Mesenchymal stem cell (in vitro differentiated cells and primary cell): Measurements from ENCODE around the gene USP5.
A peak's percentile ranks its signal among the peaks of the same experiment; 100 is the strongest.

Source experiments
- DNase-seq: peaks from one replicate; pipeline ENCODE4 v3.0.0-alpha.2; 2013
- H2AFZ ChIP-seq: one replicate; pipeline ENCODE4 v1.6.1; 2013; ENCODE audit warnings: low read depth, mild to moderate bottlenecking, control low read depth, inconsistent platforms, low read length, moderate library complexity
- H2AK5ac ChIP-seq: 2 replicates; pipeline ENCODE4 v1.6.1; 2013; ENCODE audit warnings: low read length, moderate library complexity, mild to moderate bottlenecking, inconsistent platforms; ENCODE audit not compliant: severe bottlenecking
- H2BK120ac ChIP-seq: one replicate; pipeline ENCODE4 v1.6.1; 2013; ENCODE audit warnings: low read depth, mild to moderate bottlenecking, inconsistent platforms, low read length, moderate library complexity
- H2BK12ac ChIP-seq, 2 experiments: one replicate each; pipeline ENCODE4 v1.6.1; 2013; ENCODE audit warnings: inconsistent platforms in 2 of 2, low read length in 2 of 2, mild to moderate bottlenecking in 2 of 2, moderate library complexity in 2 of 2, control low read depth in 1 of 2
- H2BK15ac ChIP-seq: one replicate; pipeline ENCODE4 v1.6.1; 2013; ENCODE audit warnings: mild to moderate bottlenecking, low read depth, inconsistent platforms; ENCODE audit not compliant: poor library complexity, severe bottlenecking
- H2BK5ac ChIP-seq: 2 replicates; pipeline ENCODE4 v1.6.1; 2013; ENCODE audit warnings: low read depth, mild to moderate bottlenecking, low read length, control low read depth, inconsistent platforms; ENCODE audit not compliant: poor library complexity, severe bottlenecking
- H3K14ac ChIP-seq, 2 experiments: one replicate each; pipeline ENCODE4 v1.6.1; 2013; ENCODE audit warnings: inconsistent platforms in 2 of 2, low read length in 2 of 2, control low read depth in 1 of 2, mild to moderate bottlenecking in 1 of 2, moderate library complexity in 1 of 2
- H3K18ac ChIP-seq, 2 experiments: one replicate each; pipeline ENCODE4 v1.6.1; 2013; ENCODE audit warnings: inconsistent platforms in 2 of 2, low read length in 2 of 2, control low read depth in 1 of 2, low read depth in 1 of 2, mild to moderate bottlenecking in 1 of 2
- H3K23ac ChIP-seq, 2 experiments: one replicate each; pipeline ENCODE4 v1.6.1; 2013; ENCODE audit warnings: inconsistent platforms in 2 of 2, low read length in 2 of 2, mild to moderate bottlenecking in 2 of 2, moderate library complexity in 2 of 2, control low read depth in 1 of 2
- H3K27ac ChIP-seq: 2 replicates; pipeline ENCODE4 v1.5.1; 2013; ENCODE audit warnings: mild to moderate bottlenecking, moderate library complexity, low read length, control low read depth, inconsistent platforms; ENCODE audit not compliant: poor library complexity, severe bottlenecking
- H3K27me3 ChIP-seq, 2 experiments: 2 replicates each; pipeline versions ENCODE4 v1.6.1 to v1.7.0; 2013; ENCODE audit warnings: low read length in 2 of 2, mild to moderate bottlenecking in 2 of 2, moderate library complexity in 2 of 2, control low read depth in 1 of 2, inconsistent platforms in 1 of 2; ENCODE audit not compliant: control insufficient read depth in 1 of 2, insufficient read depth in 1 of 2
- H3K36me3 ChIP-seq, 2 experiments: 2 replicates each; pipeline versions ENCODE4 v1.6.1 to v1.7.0; 2013; ENCODE audit warnings: low read length in 2 of 2, control low read depth in 1 of 2, inconsistent platforms in 1 of 2, low read depth in 1 of 2, mild to moderate bottlenecking in 1 of 2; ENCODE audit not compliant: insufficient read depth in 2 of 2, control insufficient read depth in 1 of 2
- H3K4ac ChIP-seq, 2 experiments: one replicate each; pipeline ENCODE4 v1.6.1; 2013; ENCODE audit warnings: inconsistent platforms in 2 of 2, low read length in 2 of 2, mild to moderate bottlenecking in 2 of 2, moderate library complexity in 2 of 2, control low read depth in 1 of 2, low read depth in 1 of 2
- H3K4me1 ChIP-seq: 2 replicates; pipeline ENCODE4 v1.6.1; 2013; ENCODE audit warnings: low read depth, low read length, control low read depth; ENCODE audit not compliant: control insufficient read depth, insufficient read depth
- H3K4me2 ChIP-seq: 2 replicates; pipeline ENCODE4 v1.6.1; 2013; ENCODE audit warnings: low read length, mild to moderate bottlenecking, inconsistent platforms; ENCODE audit not compliant: poor library complexity, severe bottlenecking
- H3K4me3 ChIP-seq, 2 experiments: 2 replicates each; pipeline versions ENCODE4 v1.5.1 to v1.7.0; 2013; ENCODE audit warnings: low read length in 2 of 2, mild to moderate bottlenecking in 2 of 2, control low read depth in 1 of 2, low read depth in 1 of 2; ENCODE audit not compliant: insufficient read depth in 1 of 2
- H3K79me1 ChIP-seq: replicated peaks from 2 replicates; pipeline ENCODE4 v1.6.1; 2013; ENCODE audit warnings: mild to moderate bottlenecking, control low read depth, low read length, inconsistent platforms; ENCODE audit not compliant: poor library complexity, severe bottlenecking
- H3K9ac ChIP-seq: 2 replicates; pipeline ENCODE4 v1.7.0; 2013; ENCODE audit warnings: mild to moderate bottlenecking, low read length, moderate library complexity
- H3K9me3 ChIP-seq: 2 replicates; pipeline ENCODE4 v1.7.0; 2013; ENCODE audit warnings: mild to moderate bottlenecking, low read length; ENCODE audit not compliant: control insufficient read depth
- H4K8ac ChIP-seq: one replicate; pipeline ENCODE4 v1.6.1; 2013; ENCODE audit warnings: inconsistent platforms, mild to moderate bottlenecking, low read length, moderate library complexity
- H4K91ac ChIP-seq: one replicate; pipeline ENCODE4 v1.6.1; 2013; ENCODE audit warnings: mild to moderate bottlenecking, low read length, inconsistent platforms
- WGBS: methylation state at CpG from one replicate; pipeline ENCODE4 v1.1.7; 2013; ENCODE audit warnings: mixed read lengths; 5-methylcytosine and 5-hydroxymethylcytosine counted together

Gene USP5

GRCh38 chr12:6828781-6829535 lies 23.0 kb upstream of the USP5 start:
- Histone ChIP-seq H2AFZ (no peak overlapping the region), H3K9me3 (no peaks in the 10 kb centered on the region), H3K4ac (peak overlapping the region; percentile 97 to 98), H3K4me2 (peak overlapping the region; percentile 72), H3K14ac (peak overlapping the region in 1 of 2 experiments; percentile 99), H2BK120ac (peak overlapping the region; percentile 91), H3K4me1 (peaks cover 33% of the 10 kb centered on the region), H3K27ac (peak overlapping the region; percentile 81), H2BK15ac (peak overlapping the region; percentile 92), H3K23ac (peak overlapping the region in 1 of 2 experiments; percentile 98), H3K36me3 (peaks cover 29 to 39% of the 10 kb centered on the region in 2 experiments), H3K9ac (peak overlapping the region; percentile 98), H3K79me1 (peaks cover 37% of the 10 kb centered on the region), H2BK5ac (peak overlapping the region; percentile 53), H2BK12ac (peak overlapping the region in 1 of 2 experiments; percentile 76), H3K4me3 (peak overlapping the region; percentile 92 to 93), H4K91ac (peak overlapping the region; percentile 98), H2AK5ac (peak overlapping the region; percentile 44), H4K8ac (peak overlapping the region; percentile 89), H3K27me3 (no peaks in the 10 kb centered on the region), H3K18ac (peak overlapping the region; percentile 62 to 97)
- no peak for DNase-seq
- 1% methylated on average over 53 of the region's 71 CpGs for WGBS

- H3K4ac ChIP-seq: peak overlapping the region in 1 of 2 experiments; percentile 97
- H3K79me1 ChIP-seq: peaks cover 37% of the 10 kb centered on the region
- peak overlapping the region; percentile 72 for H3K4me2 ChIP-seq
- H3K27ac ChIP-seq: peak overlapping the region; percentile 81
- no peaks in the 10 kb centered on the region for H3K27me3 ChIP-seq
- no peak overlapping the region for H2BK12ac ChIP-seq
- H4K8ac ChIP-seq: peak overlapping the region; percentile 7
- peak overlapping the region; percentile 7 for H2AK5ac ChIP-seq
- peak overlapping the region; percentile 46 for H4K91ac ChIP-seq
- no peaks in the 10 kb centered on the region for H3K9me3 ChIP-seq
- H3K9ac ChIP-seq: peak overlapping the region; percentile 98
- peaks cover 36 to 41% of the 10 kb centered on the region in 2 experiments for H3K36me3 ChIP-seq
- peak overlapping the region in 1 of 2 experiments; percentile 97 for H3K18ac ChIP-seq
- H3K14ac ChIP-seq: peak overlapping the region in 1 of 2 experiments; percentile 74
- DNase-seq: peak; percentile 77
- H2AFZ ChIP-seq: no peak overlapping the region
- peak overlapping the region; percentile 92 to 93 for H3K4me3 ChIP-seq
- H3K4me1 ChIP-seq: peaks cover 32% of the 10 kb centered on the region
- no peak overlapping the region for H2BK120ac ChIP-seq
- no peak overlapping the region for H2BK5ac ChIP-seq
- no peak overlapping the region for H3K23ac ChIP-seq
- WGBS: 29% methylated on average over 19 of the region's 19 CpGs
- no peak overlapping the region for H2BK15ac ChIP-seq
Measured at GRCh38 chr12:6829536-6830220, 22.3 kb upstream of the USP5 start.

- Histone ChIP-seq H4K8ac (no peak overlapping the region), H3K4me1 (peaks cover 25% of the 10 kb centered on the region), H3K79me1 (peaks cover 37% of the 10 kb centered on the region), H2BK15ac (no peak overlapping the region), H3K27me3 (no peaks in the 10 kb centered on the region), H3K36me3 (peaks cover 41 to 44% of the 10 kb centered on the region in 2 experiments), H2AK5ac (peak overlapping the region; percentile 7), H2BK12ac (no peak overlapping the region), H3K4me3 (peak overlapping the region in 1 of 2 experiments; percentile 93), H3K18ac (no peak overlapping the region), H2BK120ac (no peak overlapping the region), H4K91ac (peak overlapping the region; percentile 20), H2BK5ac (no peak overlapping the region), H3K4me2 (peak overlapping the region; percentile 72), H3K9ac (peak overlapping the region; percentile 98), H3K4ac (peak overlapping the region in 1 of 2 experiments; percentile 3), H3K23ac (no peak overlapping the region), H3K27ac (no peak overlapping the region), H2AFZ (no peak overlapping the region), H3K14ac (no peak overlapping the region), H3K9me3 (no peaks in the 10 kb centered on the region)
- WGBS: 84% methylated on average over 11 of the region's 11 CpGs
- no peak for DNase-seq
Measured at GRCh38 chr12:6830286-6830890, 21.6 kb upstream of the USP5 start.

- H2BK120ac ChIP-seq: no peak overlapping the region
- DNase-seq: no peak
- H3K4me1 ChIP-seq: peaks cover 24% of the 10 kb centered on the region
- H3K14ac ChIP-seq: no peak overlapping the region
- H4K8ac ChIP-seq: no peak overlapping the region
- no peak overlapping the region for H3K4me2 ChIP-seq
- no peak overlapping the region for H2AK5ac ChIP-seq
- no peak overlapping the region for H2BK5ac ChIP-seq
- peaks cover 37% of the 10 kb centered on the region for H3K79me1 ChIP-seq
- H3K9me3 ChIP-seq: no peaks in the 10 kb centered on the region
- no peak overlapping the region for H3K27ac ChIP-seq
- H3K4me3 ChIP-seq: no peak overlapping the region
- H3K9ac ChIP-seq: no peak overlapping the region
- peaks cover 44 to 46% of the 10 kb centered on the region in 2 experiments for H3K36me3 ChIP-seq
- no peak overlapping the region for H3K4ac ChIP-seq
- no peaks in the 10 kb centered on the region for H3K27me3 ChIP-seq
- H2BK15ac ChIP-seq: no peak overlapping the region
- no peak overlapping the region for H2BK12ac ChIP-seq
- no peak overlapping the region for H3K18ac ChIP-seq
- no peak overlapping the region for H4K91ac ChIP-seq
- H3K23ac ChIP-seq: no peak overlapping the region
- WGBS: 97% methylated on average over 6 of the region's 6 CpGs
- H2AFZ ChIP-seq: no peak overlapping the region
Measured at GRCh38 chr12:6830999-6831398, 21.0 kb upstream of the USP5 start.
